ENCODE data around the gene KIF1C. TPM values are rescaled to one million over a fixed set of nuclear protein-coding genes. Genes with fewer than 3 reads are reported as not detected.

KIF1C gene
- polyA plus RNA-seq, 1 experiment, result 81.6 TPM

DNA sequence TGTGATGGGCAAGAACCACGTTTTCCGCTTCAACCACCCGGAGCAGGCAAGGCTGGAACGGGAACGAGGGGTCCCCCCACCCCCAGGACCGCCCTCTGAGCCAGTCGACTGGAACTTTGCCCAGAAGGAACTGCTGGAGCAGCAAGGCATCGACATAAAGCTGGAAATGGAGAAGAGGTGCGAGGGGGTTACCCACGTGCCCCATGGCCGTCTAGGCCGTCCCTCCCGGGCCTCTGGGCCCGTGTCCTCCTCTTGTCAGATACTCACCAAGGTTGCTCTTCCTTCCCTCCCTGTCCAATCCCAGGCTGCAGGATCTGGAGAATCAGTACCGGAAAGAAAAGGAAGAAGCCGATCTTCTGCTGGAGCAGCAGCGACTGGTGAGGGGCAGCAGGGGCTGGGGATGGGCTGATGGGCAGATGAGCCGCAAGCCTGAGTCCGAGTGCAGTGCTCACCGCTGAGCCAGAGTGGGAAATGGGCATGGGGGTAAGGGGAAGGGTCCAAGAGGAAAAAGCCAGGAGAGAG is 22.8 kb downstream of the KIF1C start:
- POLR2A ChIA-PET, result no interaction called here

DNA sequence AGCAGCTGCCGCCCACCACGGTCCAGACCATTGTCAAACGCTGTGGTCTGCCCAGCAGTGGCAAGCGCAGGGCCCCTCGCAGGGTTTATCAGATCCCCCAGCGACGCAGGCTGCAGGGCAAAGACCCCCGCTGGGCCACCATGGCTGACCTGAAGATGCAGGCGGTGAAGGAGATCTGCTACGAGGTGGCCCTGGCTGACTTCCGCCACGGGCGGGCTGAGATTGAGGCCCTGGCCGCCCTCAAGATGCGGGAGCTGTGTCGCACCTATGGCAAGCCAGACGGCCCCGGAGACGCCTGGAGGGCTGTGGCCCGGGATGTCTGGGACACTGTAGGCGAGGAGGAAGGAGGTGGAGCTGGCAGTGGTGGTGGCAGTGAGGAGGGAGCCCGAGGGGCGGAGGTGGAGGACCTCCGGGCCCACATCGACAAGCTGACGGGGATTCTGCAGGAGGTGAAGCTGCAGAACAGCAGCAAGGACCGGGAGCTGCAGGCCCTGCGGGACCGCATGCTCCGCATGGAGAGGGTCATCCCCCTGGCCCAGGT is 24.5 kb downstream of the KIF1C start:
- CTCF ChIA-PET, result interaction anchor here (0.9 to 1.4 kb wide), 2 partner anchors 8 to 40 kb away, joined by 4 to 5 read pairs; no protein-coding TSS in a partner anchor
- TF ChIP-seq, protein P1, sequence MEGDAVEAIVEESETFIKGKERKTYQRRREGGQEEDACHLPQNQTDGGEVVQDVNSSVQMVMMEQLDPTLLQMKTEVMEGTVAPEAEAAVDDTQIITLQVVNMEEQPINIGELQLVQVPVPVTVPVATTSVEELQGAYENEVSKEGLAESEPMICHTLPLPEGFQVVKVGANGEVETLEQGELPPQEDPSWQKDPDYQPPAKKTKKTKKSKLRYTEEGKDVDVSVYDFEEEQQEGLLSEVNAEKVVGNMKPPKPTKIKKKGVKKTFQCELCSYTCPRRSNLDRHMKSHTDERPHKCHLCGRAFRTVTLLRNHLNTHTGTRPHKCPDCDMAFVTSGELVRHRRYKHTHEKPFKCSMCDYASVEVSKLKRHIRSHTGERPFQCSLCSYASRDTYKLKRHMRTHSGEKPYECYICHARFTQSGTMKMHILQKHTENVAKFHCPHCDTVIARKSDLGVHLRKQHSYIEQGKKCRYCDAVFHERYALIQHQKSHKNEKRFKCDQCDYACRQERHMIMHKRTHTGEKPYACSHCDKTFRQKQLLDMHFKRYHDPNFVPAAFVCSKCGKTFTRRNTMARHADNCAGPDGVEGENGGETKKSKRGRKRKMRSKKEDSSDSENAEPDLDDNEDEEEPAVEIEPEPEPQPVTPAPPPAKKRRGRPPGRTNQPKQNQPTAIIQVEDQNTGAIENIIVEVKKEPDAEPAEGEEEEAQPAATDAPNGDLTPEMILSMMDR (IDR thresholded peaks at IDR 0.05; ENCODE audit: insufficient read depth, low read depth, low read length), result no peak
- Histone ChIP-seq H3K27me3 (ENCODE audit: control insufficient read depth, insufficient read depth, low read length) (no peaks in the 10 kb centered on the region), H3K36me3 (ENCODE audit: control insufficient read depth, insufficient read depth, low read length) (peaks cover 31% of the 10 kb centered on the region), H3K4me3 (ENCODE audit: low read depth, low read length) (no peak overlapping the region)
- POLR2A ChIA-PET, result no interaction called here
- DNase-seq (ENCODE audit: low read depth), result no peak

More for the DNA sequence above, 22.8 kb downstream of the KIF1C start:
- CTCF ChIA-PET, result interaction anchor here (1.2 kb wide), 1 partner anchor 10 kb away, joined by 4 read pairs; no protein-coding TSS in a partner anchor
- DNase-seq (ENCODE audit: low read depth), result no peak
- TF ChIP-seq, protein P1 (IDR thresholded peaks at IDR 0.05; ENCODE audit: insufficient read depth, low read depth, low read length), result no peak
- Histone ChIP-seq H3K36me3 (ENCODE audit: control insufficient read depth, insufficient read depth, low read length) (peaks cover 36% of the 10 kb centered on the region), H3K27me3 (ENCODE audit: control insufficient read depth, insufficient read depth, low read length) (no peaks in the 10 kb centered on the region), H3K4me3 (ENCODE audit: low read depth, low read length) (no peak overlapping the region)

DNA sequence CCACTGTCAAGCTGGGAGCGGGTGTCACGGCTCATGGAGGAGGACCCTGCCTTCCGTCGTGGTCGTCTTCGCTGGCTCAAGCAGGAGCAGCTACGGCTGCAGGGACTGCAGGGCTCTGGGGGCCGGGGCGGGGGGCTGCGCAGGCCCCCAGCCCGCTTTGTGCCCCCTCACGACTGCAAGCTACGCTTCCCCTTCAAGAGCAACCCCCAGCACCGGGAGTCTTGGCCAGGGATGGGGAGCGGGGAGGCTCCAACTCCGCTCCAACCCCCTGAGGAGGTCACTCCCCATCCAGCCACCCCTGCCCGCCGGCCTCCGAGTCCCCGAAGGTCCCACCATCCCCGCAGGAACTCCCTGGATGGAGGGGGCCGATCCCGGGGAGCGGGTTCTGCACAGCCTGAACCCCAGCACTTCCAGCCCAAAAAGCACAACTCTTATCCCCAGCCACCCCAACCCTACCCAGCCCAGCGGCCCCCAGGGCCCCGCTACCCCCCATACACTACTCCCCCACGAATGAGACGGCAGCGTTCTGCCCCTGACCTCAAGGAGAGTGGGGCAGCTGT is 25.9 kb downstream of the KIF1C start:
- TF ChIP-seq, protein P1 (IDR thresholded peaks at IDR 0.05; ENCODE audit: insufficient read depth, low read depth, low read length), result no peak
- peaks cover 28% of the 10 kb centered on the region for H3K36me3 ChIP-seq (ENCODE audit: control insufficient read depth, insufficient read depth, low read length)
- no peaks in the 10 kb centered on the region for H3K27me3 ChIP-seq (ENCODE audit: control insufficient read depth, insufficient read depth, low read length)
- DNase-seq (ENCODE audit: low read depth), result no peak
- H3K4me3 ChIP-seq (ENCODE audit: low read depth, low read length), result no peak overlapping the region
- CTCF ChIA-PET, result no interaction called here
- POLR2A ChIA-PET, result no interaction called here

DNA sequence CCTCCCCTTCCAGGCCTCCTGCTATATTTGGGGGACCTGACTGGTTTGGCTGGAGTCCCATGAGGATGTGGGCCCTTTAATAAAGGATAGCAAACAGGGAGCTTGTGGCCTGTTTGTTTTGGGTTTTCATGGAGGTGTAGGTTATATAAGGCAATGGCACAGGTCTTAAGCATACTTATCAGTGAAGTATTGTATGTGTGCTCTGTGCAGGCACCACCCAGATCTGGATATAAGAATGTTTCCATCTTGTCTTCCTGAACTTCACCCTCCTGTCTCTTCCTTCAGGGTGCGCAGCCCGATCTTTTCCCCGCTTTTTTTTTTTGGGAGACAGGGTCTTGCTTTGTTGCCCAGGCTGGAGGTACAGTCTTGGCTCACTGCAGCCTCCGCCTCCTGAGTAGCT is 26.9 kb downstream of the KIF1C start:
- TF ChIP-seq, protein P1 (IDR thresholded peaks at IDR 0.05; ENCODE audit: insufficient read depth, low read depth, low read length), result no peak
- peaks cover 23% of the 10 kb centered on the region for H3K36me3 ChIP-seq (ENCODE audit: control insufficient read depth, insufficient read depth, low read length)
- DNase-seq (ENCODE audit: low read depth), result no peak
- POLR2A ChIA-PET, result no interaction called here
- CTCF ChIA-PET, result no interaction called here
- no peak overlapping the region for H3K4me3 ChIP-seq (ENCODE audit: low read depth, low read length)
- no peaks in the 10 kb centered on the region for H3K27me3 ChIP-seq (ENCODE audit: control insufficient read depth, insufficient read depth, low read length)

DNA sequence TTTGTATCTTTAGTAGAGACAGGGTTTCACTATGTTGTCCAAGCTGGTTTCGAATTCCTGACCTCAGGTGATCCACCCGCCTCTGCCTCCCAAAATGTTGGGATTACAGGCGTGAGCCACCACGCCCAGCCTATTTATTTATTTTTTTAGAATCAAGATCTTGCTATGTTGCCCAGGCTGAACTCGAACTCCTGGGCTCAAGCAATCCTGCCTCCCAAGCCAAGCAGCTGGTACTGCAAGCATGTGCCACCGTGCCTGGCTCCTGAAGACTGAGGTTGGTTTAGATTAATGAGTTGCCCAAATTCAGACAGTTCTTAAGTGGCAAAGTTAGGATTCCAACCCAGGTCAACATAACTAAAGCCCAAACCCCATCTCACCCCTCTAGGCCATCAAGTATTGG is 29.5 kb downstream of the KIF1C start:
- POLR2A ChIA-PET, result no interaction called here
- Histone ChIP-seq H3K27me3 (ENCODE audit: control insufficient read depth, insufficient read depth, low read length) (no peaks in the 10 kb centered on the region), H3K4me3 (ENCODE audit: low read depth, low read length) (no peak overlapping the region), H3K36me3 (ENCODE audit: control insufficient read depth, insufficient read depth, low read length) (peaks cover 8% of the 10 kb centered on the region)
- DNase-seq (ENCODE audit: low read depth), result no peak
- CTCF ChIA-PET, result interaction anchor here (0.9 to 6.9 kb wide), 4 partner anchors 35 to 118 kb away, joined by 3 to 73 read pairs (median 6); partner anchors contain the start of gene CAMTA2
- TF ChIP-seq, protein P1 (IDR thresholded peaks at IDR 0.05; ENCODE audit: insufficient read depth, low read depth, low read length), result no peak

All from BJ (cell line).